AG10803 (cell line): ENCODE measurements around the gene KIF18A.

Experiments
- DNase-seq: peaks from one replicate; pipeline ENCODE4 v3.0.0; 2010; ENCODE audit warnings: low read depth
- H3K4me3 ChIP-seq: 2 replicates; pipeline ENCODE4 v1.5.1; 2011; ENCODE audit warnings: mild to moderate bottlenecking, low read length, control low read depth
- TF ChIP-seq, protein P1 (sequence below): conservative IDR thresholded peaks from 2 replicates; pipeline ENCODE4 v1.5.1; 2011; ENCODE audit warnings: mild to moderate bottlenecking, low read length, control low read depth, inconsistent platforms

Gene KIF18A

DNA sequence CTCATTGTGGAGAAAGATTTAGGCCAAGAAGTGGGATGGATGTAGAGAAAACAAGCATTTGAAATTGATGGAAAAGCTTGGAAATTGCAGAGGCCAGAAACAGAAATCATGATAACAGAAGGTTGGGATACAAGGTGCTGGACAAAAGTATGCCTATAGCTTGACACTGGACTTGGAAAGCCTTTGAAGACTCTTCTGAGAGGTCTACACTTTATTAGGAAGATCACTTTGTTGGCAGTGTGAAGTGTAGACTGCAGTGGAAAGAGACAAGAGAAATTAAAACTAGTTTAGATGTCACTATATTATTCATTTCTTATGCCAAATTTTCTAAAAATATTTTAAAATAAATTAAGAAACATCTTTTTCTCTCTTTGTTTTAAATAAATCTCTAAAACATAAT, 59.1 kb downstream of the KIF18A start:
- TF ChIP-seq, protein P1, sequence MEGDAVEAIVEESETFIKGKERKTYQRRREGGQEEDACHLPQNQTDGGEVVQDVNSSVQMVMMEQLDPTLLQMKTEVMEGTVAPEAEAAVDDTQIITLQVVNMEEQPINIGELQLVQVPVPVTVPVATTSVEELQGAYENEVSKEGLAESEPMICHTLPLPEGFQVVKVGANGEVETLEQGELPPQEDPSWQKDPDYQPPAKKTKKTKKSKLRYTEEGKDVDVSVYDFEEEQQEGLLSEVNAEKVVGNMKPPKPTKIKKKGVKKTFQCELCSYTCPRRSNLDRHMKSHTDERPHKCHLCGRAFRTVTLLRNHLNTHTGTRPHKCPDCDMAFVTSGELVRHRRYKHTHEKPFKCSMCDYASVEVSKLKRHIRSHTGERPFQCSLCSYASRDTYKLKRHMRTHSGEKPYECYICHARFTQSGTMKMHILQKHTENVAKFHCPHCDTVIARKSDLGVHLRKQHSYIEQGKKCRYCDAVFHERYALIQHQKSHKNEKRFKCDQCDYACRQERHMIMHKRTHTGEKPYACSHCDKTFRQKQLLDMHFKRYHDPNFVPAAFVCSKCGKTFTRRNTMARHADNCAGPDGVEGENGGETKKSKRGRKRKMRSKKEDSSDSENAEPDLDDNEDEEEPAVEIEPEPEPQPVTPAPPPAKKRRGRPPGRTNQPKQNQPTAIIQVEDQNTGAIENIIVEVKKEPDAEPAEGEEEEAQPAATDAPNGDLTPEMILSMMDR, result no peak
- DNase-seq, result no peak
- H3K4me3 ChIP-seq, result no peak overlapping the region

- DNase-seq, result no peak
- TF ChIP-seq, protein P1, result no peak
- H3K4me3 ChIP-seq, result no peak overlapping the region
Measured at GRCh38 chr11:28043930-28044709, 63.8 kb downstream of the KIF18A start.

DNA sequence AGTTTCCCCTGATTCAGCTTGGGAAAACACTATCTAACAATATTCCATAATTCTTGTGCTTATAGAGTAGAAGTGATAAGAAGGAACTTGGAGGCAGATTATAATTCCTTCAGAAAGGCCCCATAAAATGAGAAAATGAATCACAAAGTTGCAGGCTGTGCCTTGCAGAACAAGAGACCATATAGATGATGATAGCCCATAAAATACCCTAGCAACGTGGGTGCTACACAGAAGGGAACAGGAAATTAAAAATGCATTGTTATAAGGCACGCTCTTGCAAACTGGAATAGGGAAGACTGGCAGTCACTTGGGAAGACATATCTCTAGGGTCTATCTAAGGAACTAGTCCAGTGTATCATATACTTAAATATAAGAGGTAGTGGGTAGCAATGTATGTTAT, 67.6 kb downstream of the KIF18A start:
- no peak for DNase-seq
- TF ChIP-seq, protein P1, result no peak
- no peak overlapping the region for H3K4me3 ChIP-seq

DNA sequence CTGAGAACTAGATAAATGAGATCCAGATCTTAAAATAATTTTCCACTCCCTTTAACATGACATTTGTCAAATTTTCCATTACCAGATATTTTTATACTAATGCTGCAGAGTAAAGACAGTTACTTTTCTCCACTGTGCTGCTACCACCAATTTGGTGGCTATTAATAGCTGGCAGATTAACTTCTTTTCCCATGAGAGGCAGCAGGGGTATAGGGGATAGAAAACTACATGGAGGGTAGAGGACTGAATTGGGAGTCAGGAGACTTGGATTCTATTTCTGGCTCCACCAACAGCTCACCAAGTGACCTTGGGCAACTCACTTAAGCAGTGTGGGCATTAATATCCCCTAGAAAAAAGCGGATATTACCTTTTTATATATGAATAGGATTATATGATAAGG, 69.2 kb downstream of the KIF18A start:
- TF ChIP-seq, protein P1, result no peak

DNA sequence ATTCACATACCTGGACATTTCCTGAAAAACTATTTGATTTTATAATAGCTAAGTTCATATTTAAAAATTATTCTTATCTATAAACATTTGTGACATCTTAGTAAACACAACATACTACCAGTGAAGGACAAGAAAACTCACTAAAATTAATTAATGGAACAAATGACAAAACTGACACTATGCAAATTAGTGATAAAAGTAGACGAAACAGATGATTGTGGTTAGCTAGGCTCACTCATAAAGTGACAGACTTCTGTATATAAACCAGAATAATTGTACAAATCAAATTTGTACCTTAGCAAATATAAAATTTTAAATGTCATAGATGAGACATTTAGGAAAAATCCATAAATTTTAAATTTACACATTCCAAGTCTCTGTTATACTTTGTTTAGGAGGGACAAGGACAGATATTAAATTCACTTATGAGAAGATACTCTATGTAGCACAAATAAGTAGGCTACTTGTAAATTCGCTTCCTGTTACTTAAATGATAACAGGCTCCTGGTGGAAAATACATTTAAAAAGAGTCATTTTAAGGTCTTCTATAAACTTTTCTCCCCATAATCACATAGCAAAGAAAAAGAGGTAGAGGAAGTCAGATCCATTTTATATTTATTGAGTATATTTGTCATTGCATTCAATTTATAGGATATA, 81.2 kb downstream of the KIF18A start:
- H3K4me3 ChIP-seq, result no peak overlapping the region
- no peak for DNase-seq
- TF ChIP-seq, protein P1, result no peak

More for the DNA sequence above, 69.2 kb downstream of the KIF18A start:
- no peak overlapping the region for H3K4me3 ChIP-seq
- DNase-seq, result no peak

GRCh38 chr11:28017816-28018215, 90.1 kb downstream of the KIF18A start:
- no peak overlapping the region for H3K4me3 ChIP-seq
- DNase-seq, result peak; percentile 59
- TF ChIP-seq, protein P1, result no peak

DNA sequence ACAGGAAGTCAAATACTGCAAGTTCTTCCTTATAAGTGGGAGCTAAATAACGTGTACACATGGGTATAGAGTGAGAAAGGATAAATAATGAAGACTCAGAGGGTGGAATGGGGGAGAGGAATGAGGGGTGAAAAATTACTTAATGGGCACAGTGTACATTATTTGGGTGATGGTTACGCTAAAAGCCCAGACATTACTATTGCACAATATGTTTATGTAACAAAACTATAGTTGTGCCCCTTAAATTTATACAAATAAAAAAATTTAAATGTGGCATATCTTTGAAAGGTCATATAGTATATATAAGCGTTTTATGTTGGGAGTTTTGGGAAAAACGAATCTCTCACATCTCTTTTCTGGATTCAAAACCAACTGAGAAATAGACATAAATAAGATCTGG, 96.1 kb downstream of the KIF18A start:
- TF ChIP-seq, protein P1, result no peak
- DNase-seq, result no peak
- H3K4me3 ChIP-seq, result no peak overlapping the region
